GM06990 (cell line): ENCODE results near the gene RBP4.

Source experiments
- DNase-seq: peaks from one replicate; pipeline ENCODE4 v3.0.0-alpha.2; 2011; ENCODE audit not compliant: insufficient read length; ENCODE audit errors: extremely low read depth
- H3K27me3 ChIP-seq: replicated peaks from 2 replicates; pipeline ENCODE4 v1.6.0; 2011; ENCODE audit warnings: low read length; ENCODE audit not compliant: control insufficient read depth, insufficient read depth
- H3K36me3 ChIP-seq: 2 replicates; pipeline ENCODE4 v1.5.1; 2011; ENCODE audit warnings: low read length; ENCODE audit not compliant: control insufficient read depth, insufficient read depth
- H3K4me3 ChIP-seq: replicated peaks from 2 replicates; pipeline ENCODE4 v1.5.1; 2011; ENCODE audit warnings: low read depth, mild to moderate bottlenecking, control low read depth, low read length
- TF ChIP-seq, protein P1 (sequence below): IDR thresholded peaks from 2 replicates; pipeline ENCODE4 v1.5.1; 2011; ENCODE audit warnings: low read length, control low read depth, mild to moderate bottlenecking, inconsistent platforms; ENCODE audit not compliant: insufficient read depth, poor library complexity, severe bottlenecking

Gene RBP4

GRCh38 chr10:93595378-93596161 is 5.5 kb downstream of the RBP4 start:
- no peak for DNase-seq
- Histone ChIP-seq H3K4me3 (no peak overlapping the region), H3K27me3 (no peaks in the 10 kb centered on the region; the same call in 1 of the 2 replicates), H3K36me3 (no peaks in the 10 kb centered on the region)
- TF ChIP-seq, protein P1, sequence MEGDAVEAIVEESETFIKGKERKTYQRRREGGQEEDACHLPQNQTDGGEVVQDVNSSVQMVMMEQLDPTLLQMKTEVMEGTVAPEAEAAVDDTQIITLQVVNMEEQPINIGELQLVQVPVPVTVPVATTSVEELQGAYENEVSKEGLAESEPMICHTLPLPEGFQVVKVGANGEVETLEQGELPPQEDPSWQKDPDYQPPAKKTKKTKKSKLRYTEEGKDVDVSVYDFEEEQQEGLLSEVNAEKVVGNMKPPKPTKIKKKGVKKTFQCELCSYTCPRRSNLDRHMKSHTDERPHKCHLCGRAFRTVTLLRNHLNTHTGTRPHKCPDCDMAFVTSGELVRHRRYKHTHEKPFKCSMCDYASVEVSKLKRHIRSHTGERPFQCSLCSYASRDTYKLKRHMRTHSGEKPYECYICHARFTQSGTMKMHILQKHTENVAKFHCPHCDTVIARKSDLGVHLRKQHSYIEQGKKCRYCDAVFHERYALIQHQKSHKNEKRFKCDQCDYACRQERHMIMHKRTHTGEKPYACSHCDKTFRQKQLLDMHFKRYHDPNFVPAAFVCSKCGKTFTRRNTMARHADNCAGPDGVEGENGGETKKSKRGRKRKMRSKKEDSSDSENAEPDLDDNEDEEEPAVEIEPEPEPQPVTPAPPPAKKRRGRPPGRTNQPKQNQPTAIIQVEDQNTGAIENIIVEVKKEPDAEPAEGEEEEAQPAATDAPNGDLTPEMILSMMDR = no peak

DNA sequence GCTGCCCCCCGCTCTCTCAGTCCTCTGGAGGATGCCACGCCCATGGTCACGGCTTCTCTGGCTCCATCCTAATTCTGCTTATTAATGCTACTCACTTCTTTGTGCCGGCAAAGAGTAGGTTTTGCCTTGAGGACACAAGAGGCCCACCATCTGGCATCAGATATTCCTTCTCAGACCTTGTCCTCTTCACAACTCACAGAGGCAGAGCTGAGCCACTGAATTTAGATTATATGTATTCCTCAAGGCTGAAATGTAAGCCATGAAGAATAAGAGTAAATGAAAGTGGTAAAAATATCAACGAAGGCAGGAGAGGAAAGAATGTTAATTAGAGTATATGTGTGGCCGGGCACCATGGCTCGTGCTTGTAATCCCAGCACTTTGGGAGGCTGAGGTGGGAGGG is 6.5 kb downstream of the RBP4 start:
- DNase-seq = no peak
- Histone ChIP-seq H3K36me3 (no peaks in the 10 kb centered on the region), H3K4me3 (no peak overlapping the region), H3K27me3 (no peaks in the 10 kb centered on the region; the same call in 1 of the 2 replicates)
- TF ChIP-seq, protein P1 = no peak

DNA sequence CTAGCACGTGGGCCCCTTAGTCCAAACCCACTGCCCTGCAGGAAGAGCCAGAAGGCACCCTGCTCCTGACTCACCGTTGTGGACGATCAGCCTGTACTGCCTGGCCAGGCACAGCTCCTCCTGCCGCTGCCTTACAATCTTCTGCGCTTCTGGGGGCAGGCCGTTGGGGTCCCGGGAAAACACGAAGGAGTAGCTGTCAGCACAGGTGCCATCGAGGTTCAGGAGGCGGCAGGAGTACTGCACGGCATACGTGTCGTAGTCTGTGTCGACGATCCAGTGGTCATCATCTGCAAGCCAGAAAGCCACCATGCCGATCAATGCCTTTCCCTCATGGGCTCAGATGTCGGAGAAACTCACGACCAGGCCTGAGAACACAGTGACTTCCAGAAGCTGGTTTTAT is 7.3 kb downstream of the RBP4 start:
- TF ChIP-seq, protein P1 = no peak
- H3K27me3 ChIP-seq = no peaks in the 10 kb centered on the region; the same call in 1 of the 2 replicates
- no peak overlapping the region for H3K4me3 ChIP-seq
- no peak for DNase-seq
- H3K36me3 ChIP-seq = no peaks in the 10 kb centered on the region

- no peak for DNase-seq
- H3K4me3 ChIP-seq = no peak overlapping the region
- H3K36me3 ChIP-seq = no peaks in the 10 kb centered on the region
- H3K27me3 ChIP-seq = no peaks in the 10 kb centered on the region; the same call in 1 of the 2 replicates
- TF ChIP-seq, protein P1 = no peak
Measured at GRCh38 chr10:93593254-93593653, 7.8 kb downstream of the RBP4 start.

DNA sequence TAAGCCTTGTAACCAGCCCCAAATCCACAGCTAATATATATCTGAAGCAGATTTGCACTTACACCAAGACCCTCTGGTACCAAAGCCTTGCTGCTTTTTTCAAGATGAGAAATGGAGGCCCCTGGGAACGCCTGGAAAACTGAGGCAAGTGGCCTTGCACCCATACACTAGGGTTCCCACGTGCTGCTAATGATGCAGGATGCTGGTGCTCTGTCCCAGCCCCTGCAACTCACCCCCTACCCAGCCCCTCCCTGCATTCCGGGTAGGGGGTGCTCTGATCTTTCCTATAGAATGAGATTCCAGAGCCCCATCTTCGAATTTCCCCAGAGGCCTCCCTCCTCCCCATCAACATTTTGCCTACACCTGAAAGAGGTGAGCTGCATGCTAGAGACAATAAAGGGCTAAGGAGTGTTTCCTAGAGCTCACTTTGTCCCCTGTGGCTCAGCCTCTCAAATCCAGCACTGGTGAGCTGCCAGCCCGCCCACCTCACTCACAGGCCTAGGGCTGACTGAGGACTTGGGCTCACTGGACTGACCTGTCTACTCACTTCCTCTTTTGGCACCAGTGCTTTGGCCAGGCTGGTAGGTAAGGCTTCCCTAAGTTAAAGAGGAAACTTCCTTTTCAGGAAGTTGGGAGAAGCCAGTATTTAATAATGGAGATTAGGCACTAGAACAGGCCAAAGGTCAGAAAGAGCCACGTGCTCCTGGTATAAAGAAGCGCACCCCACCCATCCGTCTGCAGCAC is 9.8 kb downstream of the RBP4 start:
- DNase-seq = no peak
- no peaks in the 10 kb centered on the region for H3K27me3 ChIP-seq
- TF ChIP-seq, protein P1 = no peak
- no peaks in the 10 kb centered on the region for H3K36me3 ChIP-seq
- no peak overlapping the region for H3K4me3 ChIP-seq
